ENCODE results near the gene POLA1.

The POLA1 gene

GRCh38 chrX:25026576-25026975, 332.9 kb downstream of the POLA1 start:
- no peak for FAIRE-seq
- no peak for DNase-seq (ENCODE audit: insufficient read length, low spot score)
- TF ChIP-seq POLR2A (IDR thresholded peaks at IDR 0.05; ENCODE audit: low read depth, low read length), result no peak

GRCh38 chrX:25028726-25029125, 335.0 kb downstream of the POLA1 start:
- TF ChIP-seq POLR2A (IDR thresholded peaks at IDR 0.05; ENCODE audit: low read depth, low read length), result no peak
- no peak for DNase-seq (ENCODE audit: insufficient read length, low spot score)
- FAIRE-seq, result no peak

GRCh38 chrX:25029288-25029825, 335.6 kb downstream of the POLA1 start:
- DNase-seq (ENCODE audit: insufficient read length, low spot score) (no peak), FAIRE-seq (no peak)
- TF ChIP-seq POLR2A (IDR thresholded peaks at IDR 0.05; ENCODE audit: low read depth, low read length), result no peak

GRCh38 chrX:25034889-25035288, 341.2 kb downstream of the POLA1 start:
- no peak for TF ChIP-seq POLR2A (IDR thresholded peaks at IDR 0.05; ENCODE audit: low read depth, low read length)
- FAIRE-seq (no peak), DNase-seq (ENCODE audit: insufficient read length, low spot score) (no peak)

- DNase-seq (ENCODE audit: insufficient read length, low spot score), result no peak
- no peak for FAIRE-seq
- TF ChIP-seq POLR2A (IDR thresholded peaks at IDR 0.05; ENCODE audit: low read depth, low read length), result no peak
These were observed 345.3 kb downstream of the POLA1 start for GRCh38 chrX:25039036-25039435.

GRCh38 chrX:25043192-25043591, 349.5 kb downstream of the POLA1 start:
- no peak for TF ChIP-seq POLR2A (IDR thresholded peaks at IDR 0.05; ENCODE audit: low read depth, low read length)
- FAIRE-seq (no peak), DNase-seq (ENCODE audit: insufficient read length, low spot score) (no peak)

All from H54 (cell line).